Adrenal gland (tissue), 5 donors: ENCODE results near the gene XYLT1.

Source experiments
- POLR2A ChIP-seq, 2 donors: fragments of 450-650 bp; IDR thresholded peaks; one replicate each; pipeline ENCODE4 v1.6.1; 2017; ENCODE audit warnings: antibody characterized with exemption in 2 of 2, mild to moderate bottlenecking in 2 of 2, moderate library complexity in 1 of 2
- TF ChIP-seq, protein P1 (sequence below), 6 experiments: fragments of 450-650 bp in 4 of 6; fragments of 200-600 bp in 2 of 6; sonication (generic) in 1 of 6; IDR thresholded peaks; 1 replicate in 5 of 6; 2 replicates in 1 of 6; pipeline versions ENCODE4 v1.5.1 to v1.8.0; 2016 to 2021; ENCODE audit warnings: antibody characterized with exemption in 6 of 6, mild to moderate bottlenecking in 2 of 6, moderate library complexity in 1 of 6
- donor health status: DM: no; HTN: no; CAD: no.

GRCh38 chr16:17467923-17468540 lies 2.7 kb downstream of the XYLT1 start:
- TF ChIP-seq, protein P1, sequence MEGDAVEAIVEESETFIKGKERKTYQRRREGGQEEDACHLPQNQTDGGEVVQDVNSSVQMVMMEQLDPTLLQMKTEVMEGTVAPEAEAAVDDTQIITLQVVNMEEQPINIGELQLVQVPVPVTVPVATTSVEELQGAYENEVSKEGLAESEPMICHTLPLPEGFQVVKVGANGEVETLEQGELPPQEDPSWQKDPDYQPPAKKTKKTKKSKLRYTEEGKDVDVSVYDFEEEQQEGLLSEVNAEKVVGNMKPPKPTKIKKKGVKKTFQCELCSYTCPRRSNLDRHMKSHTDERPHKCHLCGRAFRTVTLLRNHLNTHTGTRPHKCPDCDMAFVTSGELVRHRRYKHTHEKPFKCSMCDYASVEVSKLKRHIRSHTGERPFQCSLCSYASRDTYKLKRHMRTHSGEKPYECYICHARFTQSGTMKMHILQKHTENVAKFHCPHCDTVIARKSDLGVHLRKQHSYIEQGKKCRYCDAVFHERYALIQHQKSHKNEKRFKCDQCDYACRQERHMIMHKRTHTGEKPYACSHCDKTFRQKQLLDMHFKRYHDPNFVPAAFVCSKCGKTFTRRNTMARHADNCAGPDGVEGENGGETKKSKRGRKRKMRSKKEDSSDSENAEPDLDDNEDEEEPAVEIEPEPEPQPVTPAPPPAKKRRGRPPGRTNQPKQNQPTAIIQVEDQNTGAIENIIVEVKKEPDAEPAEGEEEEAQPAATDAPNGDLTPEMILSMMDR (IDR thresholded peaks at IDR 0.05) = peak; percentile 51 to 83 (median 68)
- no peak for TF ChIP-seq POLR2A (IDR thresholded peaks at IDR 0.05)
